Calu3 (cell line): Measurements from ENCODE around the gene FOXP4. TPM values are rescaled to one million over a fixed set of nuclear protein-coding genes. Genes with fewer than 3 reads are reported as not detected.

Experiments
- BruUV-seq: library from RNA; stranded (reverse); fragments of 400-500 nt; replicated peaks from 2 replicates; lab custom pipeline; 2021; lab: Mats Ljungman, UMichigan
- CTCF ChIA-PET: fragments of 300-600 bp; sonication (Branson Sonifier 250); formaldehyde crosslinking; loops from one replicate; lab custom pipeline; 2022; ENCODE audit warnings: antibody characterized with exemption; lab: Charles Lee
- DNase-seq: peaks from one replicate; pipeline ENCODE4 v3.0.0; 2022
- H3K27ac Mint-ChIP-seq: one replicate; pipeline ENCODE4 v1.8.0; 2022; ENCODE audit warnings: mixed read lengths; ENCODE audit not compliant: unreplicated experiment
- H3K27me3 Mint-ChIP-seq: one replicate; pipeline ENCODE4 v1.8.0; 2022; ENCODE audit warnings: mixed read lengths; ENCODE audit not compliant: unreplicated experiment
- H3K36me3 Mint-ChIP-seq: one replicate; pipeline ENCODE4 v1.8.0; 2022; ENCODE audit warnings: mild to moderate bottlenecking, moderate library complexity, mixed read lengths; ENCODE audit not compliant: insufficient read depth, unreplicated experiment
- H3K4me1 Mint-ChIP-seq: one replicate; pipeline ENCODE4 v1.8.0; 2022; ENCODE audit warnings: mild to moderate bottlenecking, low read depth, mixed read lengths; ENCODE audit not compliant: unreplicated experiment
- H3K4me3 Mint-ChIP-seq: one replicate; pipeline ENCODE4 v1.8.0; 2022; ENCODE audit warnings: mild to moderate bottlenecking, low read depth, moderate library complexity, mixed read lengths; ENCODE audit not compliant: unreplicated experiment
- H3K9me3 Mint-ChIP-seq: one replicate; pipeline ENCODE4 v1.8.0; 2022; ENCODE audit warnings: low read depth, mixed read lengths; ENCODE audit not compliant: unreplicated experiment
- intact Hi-C: fragments of 100-400 bp; cut with micrococcal nuclease; formaldehyde crosslinking; loops from one replicate; pipeline ENCODE4 v1.10.0; 2022; ENCODE audit not compliant: unreplicated experiment
- total RNA-seq: library from RNA; stranded (reverse); gene quantifications from 2 replicates; pipeline ENCODE4 v1.2.3, GENCODE V29; 2022
- TF ChIP-seq, protein P1 (sequence below): fragments of 200-600 bp; IDR thresholded peaks from one replicate; pipeline ENCODE4 v1.8.0; 2022; ENCODE audit warnings: antibody characterized with exemption; ENCODE audit not compliant: unreplicated experiment

Gene FOXP4
- total RNA-seq, 1 experiment from 2014 or later: 47.8 TPM

DNA sequence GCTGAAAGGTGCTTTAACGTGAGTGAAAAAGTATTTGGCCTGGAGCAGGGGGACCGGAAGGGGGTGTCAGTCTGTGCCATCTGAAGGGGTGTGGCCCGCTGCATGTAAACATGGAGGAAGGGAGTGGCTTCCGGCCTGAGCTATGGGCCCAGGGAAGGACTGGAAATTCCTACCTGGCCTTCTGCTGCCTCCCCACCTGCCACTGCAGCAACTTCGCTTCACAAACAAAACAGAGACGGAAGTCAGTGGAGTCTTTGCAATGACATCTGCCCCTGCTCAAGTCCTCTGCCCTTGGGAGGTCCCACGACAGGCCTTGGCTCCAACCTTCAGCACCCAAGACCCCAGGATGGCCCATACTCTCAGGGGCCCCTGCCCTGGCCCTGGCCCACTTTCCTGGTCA lies 28.1 kb upstream of the FOXP4 start:
- Mint-ChIP-seq H3K9me3 (no peaks in the 10 kb centered on the region), H3K27ac (no peak overlapping the region), H3K4me3 (no peak overlapping the region), H3K4me1 (peaks cover 26% of the 10 kb centered on the region), H3K27me3 (peaks cover 20% of the 10 kb centered on the region), H3K36me3 (no peaks in the 10 kb centered on the region)
- TF ChIP-seq, protein P1, sequence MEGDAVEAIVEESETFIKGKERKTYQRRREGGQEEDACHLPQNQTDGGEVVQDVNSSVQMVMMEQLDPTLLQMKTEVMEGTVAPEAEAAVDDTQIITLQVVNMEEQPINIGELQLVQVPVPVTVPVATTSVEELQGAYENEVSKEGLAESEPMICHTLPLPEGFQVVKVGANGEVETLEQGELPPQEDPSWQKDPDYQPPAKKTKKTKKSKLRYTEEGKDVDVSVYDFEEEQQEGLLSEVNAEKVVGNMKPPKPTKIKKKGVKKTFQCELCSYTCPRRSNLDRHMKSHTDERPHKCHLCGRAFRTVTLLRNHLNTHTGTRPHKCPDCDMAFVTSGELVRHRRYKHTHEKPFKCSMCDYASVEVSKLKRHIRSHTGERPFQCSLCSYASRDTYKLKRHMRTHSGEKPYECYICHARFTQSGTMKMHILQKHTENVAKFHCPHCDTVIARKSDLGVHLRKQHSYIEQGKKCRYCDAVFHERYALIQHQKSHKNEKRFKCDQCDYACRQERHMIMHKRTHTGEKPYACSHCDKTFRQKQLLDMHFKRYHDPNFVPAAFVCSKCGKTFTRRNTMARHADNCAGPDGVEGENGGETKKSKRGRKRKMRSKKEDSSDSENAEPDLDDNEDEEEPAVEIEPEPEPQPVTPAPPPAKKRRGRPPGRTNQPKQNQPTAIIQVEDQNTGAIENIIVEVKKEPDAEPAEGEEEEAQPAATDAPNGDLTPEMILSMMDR: no peak
- BruUV-seq: no TSS peak
- intact Hi-C loops: no loop called here
- DNase-seq: no peak
- CTCF ChIA-PET: interaction anchor here (1.3 kb wide), 1 partner anchor 22 kb away, joined by 5 read pairs; no protein-coding TSS in a partner anchor

DNA sequence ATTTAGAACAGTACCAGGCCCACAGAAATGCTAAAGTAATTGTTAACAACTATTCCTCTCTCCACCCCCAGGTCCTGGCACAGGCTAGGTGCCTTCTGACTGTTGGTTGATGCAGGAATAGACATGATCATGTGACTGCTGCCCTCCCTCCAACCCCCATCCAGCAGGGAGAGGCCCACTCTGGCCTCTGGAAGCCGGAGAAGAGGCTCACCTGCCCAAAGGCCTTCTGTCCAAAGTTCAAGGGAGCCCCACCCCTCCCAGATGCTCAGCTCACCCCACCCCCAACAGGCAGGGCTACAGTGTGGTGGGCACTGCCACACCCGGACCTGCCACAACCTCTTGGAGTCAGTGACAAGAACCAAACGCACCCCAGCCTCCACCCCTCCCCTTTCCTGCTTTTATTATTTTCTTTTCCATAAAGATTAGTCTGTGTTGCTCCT lies 26.9 kb upstream of the FOXP4 start:
- no peaks in the 10 kb centered on the region for H3K36me3 Mint-ChIP-seq
- H3K27me3 Mint-ChIP-seq: peaks cover 13% of the 10 kb centered on the region
- no peaks in the 10 kb centered on the region for H3K9me3 Mint-ChIP-seq
- H3K4me3 Mint-ChIP-seq: no peak overlapping the region
- TF ChIP-seq, protein P1: no peak
- intact Hi-C loops: no loop called here
- no peak overlapping the region for H3K27ac Mint-ChIP-seq
- peak; percentile 27 for DNase-seq
- CTCF ChIA-PET: no interaction called here
- H3K4me1 Mint-ChIP-seq: peaks cover 26% of the 10 kb centered on the region
- BruUV-seq: no TSS peak

DNA sequence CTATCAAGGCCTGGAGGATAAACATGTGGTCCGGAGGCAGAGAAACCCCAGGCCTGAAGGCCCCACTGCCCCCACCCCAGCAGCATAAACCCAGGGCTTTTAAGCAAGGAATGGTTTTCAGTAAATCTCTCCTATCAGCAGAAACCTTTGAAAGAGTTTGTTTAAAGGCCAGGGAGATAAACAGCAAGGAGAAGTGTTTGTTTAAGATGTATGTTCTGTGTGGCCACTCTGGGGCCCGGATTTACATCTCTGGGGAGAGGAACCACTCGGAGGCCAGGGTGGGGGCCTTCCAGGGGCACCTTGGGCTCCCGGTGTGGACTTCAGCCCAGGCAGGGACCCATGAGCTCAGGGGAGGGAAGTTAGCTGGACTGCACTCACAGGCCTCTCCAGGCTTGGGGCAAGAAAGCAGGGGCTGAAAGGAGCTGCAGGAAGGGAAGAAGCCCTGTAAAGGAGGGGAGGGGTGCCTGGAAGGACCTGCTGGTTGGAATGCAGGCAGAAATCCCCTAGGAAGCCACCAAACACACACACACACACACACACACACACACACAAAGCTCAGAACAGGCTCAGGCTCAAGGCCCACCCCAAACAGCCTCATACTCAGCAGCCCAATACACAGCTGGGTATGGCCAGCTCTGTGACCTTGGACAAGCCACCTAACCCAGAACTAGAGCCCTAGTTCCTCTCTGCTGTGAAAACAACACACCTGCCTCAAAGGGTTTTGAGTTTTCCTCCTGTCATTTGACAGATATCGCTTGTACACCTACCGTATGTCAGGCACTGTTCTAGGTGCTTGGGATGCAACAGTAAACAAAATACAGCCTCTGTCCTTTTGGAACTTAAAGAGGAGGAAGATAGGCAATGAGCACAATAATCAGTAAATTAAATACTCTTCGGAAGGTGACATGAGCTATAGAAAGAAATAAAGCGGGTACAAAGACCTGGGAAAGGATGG lies 26.2 kb upstream of the FOXP4 start:
- BruUV-seq: no TSS peak
- Mint-ChIP-seq H3K9me3 (no peaks in the 10 kb centered on the region), H3K36me3 (no peaks in the 10 kb centered on the region), H3K4me1 (peaks cover 26% of the 10 kb centered on the region), H3K27ac (no peak overlapping the region), H3K4me3 (no peak overlapping the region), H3K27me3 (peaks cover 13% of the 10 kb centered on the region)
- intact Hi-C loops: no loop called here
- no peak for DNase-seq
- CTCF ChIA-PET: interaction anchor here (1.3 kb wide), 1 partner anchor 27 kb away, joined by 3 read pairs; no protein-coding TSS in a partner anchor
- TF ChIP-seq, protein P1: no peak

DNA sequence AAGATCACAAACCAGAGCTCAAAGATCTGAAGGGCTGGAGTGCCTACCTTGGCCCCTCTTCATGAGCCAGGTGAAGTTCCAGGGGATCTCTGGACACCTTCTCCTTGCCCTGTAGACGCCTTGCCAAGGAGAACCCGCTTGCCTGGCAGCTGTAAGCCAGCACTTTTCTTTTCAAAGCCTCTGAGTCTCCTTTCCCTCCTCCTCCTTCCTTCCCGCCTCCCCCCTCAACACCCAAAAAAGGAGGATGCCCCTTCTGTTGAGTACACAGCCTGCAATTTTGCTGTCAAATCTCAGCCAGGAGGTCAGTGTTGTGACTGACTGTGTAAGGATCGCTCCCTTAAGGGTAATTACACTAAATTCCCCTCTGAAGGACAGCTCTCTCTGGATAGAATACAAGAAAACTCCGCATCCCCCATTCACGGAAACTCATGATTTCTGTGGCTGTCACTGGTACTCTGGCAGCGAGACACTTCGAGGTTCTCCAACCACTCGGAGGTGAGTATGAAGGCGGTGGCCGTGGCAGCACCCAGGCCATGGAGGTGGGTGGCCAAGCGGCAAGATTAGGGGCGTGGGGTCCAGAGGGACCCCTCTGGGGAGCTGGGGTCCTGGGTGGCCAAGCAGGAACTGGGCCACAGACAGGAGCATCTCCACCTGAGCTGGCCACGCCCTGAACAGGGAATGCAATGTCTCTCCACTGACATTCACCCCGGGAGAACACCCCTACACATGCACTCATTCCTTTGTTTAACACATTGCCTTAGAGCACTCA lies 23.2 kb upstream of the FOXP4 start:
- Mint-ChIP-seq H3K4me1 (peaks cover 20% of the 10 kb centered on the region), H3K9me3 (no peaks in the 10 kb centered on the region), H3K36me3 (no peaks in the 10 kb centered on the region), H3K4me3 (no peak overlapping the region), H3K27ac (no peak overlapping the region), H3K27me3 (peaks cover 13% of the 10 kb centered on the region)
- intact Hi-C loops: no loop called here
- BruUV-seq: no TSS peak
- TF ChIP-seq, protein P1: no peak
- DNase-seq: no peak
- CTCF ChIA-PET: no interaction called here
